COLO829 (cell line): Measurements from ENCODE around the gene MRPL58.

ENCODE experiments used
- DNase-seq: peaks from one replicate; pipeline ENCODE4 v3.0.0; 2012; ENCODE audit warnings: low spot score

Gene MRPL58

GRCh38 chr17:75047398-75048098, 35.1 kb downstream of the MRPL58 start:
- no peak for DNase-seq

- no peak for DNase-seq
Measured at GRCh38 chr17:75048249-75048878, 35.9 kb downstream of the MRPL58 start.

DNA sequence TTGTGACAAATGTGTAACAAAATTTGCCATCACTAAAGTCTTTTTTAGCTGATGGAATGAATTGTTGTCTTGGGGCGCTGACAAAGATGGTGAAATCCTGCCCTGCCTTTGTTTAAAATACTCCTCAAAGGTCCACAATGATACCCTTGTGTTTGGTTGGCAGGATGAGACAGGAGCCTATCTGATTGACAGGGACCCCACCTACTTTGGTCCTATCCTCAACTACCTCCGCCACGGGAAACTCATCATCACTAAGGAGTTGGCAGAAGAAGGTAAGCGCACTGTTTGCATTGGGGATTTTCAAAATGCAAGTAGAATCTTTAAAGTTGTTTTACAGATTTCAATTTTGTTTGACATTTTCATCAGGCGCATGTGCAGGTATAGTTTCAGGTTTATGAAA, 36.6 kb downstream of the MRPL58 start:
- no peak for DNase-seq

DNA sequence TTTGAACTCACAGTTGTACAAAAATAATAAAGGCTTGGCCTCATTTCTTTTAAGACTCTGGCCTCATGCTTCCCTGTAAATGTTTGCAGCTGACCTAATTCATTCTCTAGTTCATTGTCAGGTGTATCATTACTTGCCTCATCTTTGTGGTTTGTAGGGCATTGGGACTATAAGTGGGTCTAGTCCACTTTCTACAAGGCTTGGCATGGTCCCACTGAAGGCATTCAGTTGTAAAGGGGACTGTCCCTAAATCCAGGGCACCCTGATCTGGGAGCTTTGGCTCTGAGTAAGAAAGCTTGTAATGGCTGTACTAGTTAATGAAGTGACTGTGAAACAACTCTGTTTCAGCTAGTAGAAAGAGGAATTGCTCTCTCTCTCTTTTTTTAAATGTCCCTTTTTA, 37.2 kb downstream of the MRPL58 start:
- no peak for DNase-seq

DNA sequence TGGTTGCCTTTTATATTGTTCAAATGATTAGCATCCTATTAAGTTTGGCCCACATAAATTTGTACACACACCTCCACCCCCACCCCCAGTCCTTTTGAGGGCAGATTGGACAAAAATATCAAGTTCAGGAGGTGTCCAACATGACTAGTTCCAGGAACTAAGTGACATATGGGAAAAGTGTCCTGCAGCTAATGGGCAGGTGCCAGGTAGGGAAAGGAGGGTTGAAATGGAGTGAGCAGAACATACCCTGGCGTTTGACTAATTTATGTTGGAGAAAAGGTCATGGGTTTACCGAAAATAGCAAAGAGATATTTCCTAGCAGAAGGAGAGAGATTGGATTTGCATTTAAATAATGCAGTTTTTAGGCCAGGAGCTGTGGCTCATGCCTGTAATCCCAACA, 39.5 kb downstream of the MRPL58 start:
- no peak for DNase-seq

DNA sequence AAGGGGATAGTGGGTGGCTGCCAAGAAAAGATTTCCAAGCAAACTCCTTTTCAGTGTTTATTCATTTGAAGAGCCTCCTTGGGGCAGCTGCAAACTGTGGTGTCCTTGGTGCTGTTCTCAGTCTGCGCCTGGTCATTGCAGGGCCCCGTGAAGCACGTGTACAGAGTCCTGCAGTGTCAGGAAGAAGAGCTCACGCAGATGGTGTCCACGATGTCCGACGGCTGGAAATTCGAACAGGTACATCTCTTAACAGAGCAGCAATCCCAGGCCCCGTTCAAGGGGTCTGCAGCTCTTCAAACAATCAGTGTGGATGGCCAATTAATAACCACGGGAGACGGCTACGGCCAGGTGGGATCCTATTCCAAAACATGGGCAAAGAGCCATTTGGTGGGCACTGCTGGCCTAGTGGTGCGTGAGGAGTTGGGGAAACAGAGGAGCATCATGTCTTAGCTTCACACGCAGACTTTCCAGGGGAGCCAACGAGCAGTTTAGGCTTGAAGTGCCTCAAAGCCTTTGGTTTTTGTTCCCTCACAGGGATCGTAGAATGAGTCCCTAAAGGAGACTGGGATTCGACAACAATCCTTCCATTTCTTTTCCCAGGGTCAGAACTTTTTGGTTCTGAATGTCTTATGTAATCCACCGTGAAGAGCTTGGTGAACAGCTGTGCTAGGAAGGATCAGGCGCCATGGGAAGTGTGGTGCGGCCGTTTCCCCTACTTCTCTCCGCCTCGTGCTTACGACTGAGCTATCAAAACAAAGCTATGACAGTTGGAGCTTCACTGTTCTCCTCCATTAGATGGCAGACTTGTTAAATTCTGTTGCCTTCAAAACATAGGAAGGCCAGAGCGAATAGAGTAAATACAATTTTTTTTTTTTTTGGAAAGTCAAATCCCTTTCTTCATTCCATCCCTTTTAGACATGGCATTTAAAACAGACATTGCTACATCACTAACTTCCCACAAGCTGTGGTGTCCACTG, 47.2 kb downstream of the MRPL58 start:
- DNase-seq, result no peak

DNA sequence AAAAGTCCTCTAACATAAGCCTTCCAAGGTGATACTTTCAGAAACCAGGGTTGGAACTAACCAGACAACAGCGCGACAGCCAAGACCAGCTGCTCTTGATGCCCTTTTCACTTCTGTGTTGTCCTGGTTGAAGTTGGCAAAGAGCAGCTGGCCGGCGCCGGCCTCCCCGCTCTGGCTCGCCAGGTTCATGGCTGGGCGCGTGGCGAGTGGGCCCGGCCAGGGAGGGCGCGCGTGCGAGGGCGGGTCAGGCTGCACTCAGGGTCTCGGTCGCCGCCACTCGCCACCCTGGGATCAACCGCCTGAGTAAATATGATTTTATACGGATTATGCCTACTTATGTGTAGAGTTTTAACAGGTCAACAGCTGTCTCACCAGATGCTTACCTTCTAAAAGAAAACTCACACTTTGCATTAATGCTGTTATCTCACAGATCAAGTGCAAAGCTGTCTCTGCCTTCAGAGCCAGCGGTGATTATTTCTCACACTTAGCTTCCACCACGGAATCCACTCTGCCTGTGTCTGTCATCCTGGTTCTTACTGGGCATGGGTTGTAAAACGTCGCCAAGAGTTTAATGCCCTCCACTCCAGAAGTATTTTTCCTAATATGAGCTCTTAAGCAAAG, 48.1 kb downstream of the MRPL58 start:
- DNase-seq, result no peak

DNA sequence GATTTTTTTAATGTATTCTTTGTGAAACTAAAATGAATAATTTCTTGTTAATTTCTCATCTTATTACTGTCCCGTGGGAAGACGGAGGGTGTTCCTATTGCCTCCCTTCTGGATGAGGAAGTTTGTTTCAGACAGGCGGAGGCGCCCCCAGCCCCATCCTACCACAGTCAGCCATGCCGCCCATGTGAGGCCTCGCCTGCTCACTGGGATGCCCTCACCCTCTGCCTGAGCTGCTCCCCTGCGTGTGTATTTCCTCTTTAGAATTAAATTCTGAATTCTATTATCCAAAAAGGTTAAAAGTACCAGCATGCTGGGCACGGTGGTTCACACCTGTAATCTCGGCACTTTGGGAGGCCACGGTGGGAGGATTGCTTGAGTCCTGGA, 48.6 kb downstream of the MRPL58 start:
- no peak for DNase-seq

- no peak for DNase-seq
Measured at GRCh38 chr17:75061618-75062017, 49.1 kb downstream of the MRPL58 start.

DNA sequence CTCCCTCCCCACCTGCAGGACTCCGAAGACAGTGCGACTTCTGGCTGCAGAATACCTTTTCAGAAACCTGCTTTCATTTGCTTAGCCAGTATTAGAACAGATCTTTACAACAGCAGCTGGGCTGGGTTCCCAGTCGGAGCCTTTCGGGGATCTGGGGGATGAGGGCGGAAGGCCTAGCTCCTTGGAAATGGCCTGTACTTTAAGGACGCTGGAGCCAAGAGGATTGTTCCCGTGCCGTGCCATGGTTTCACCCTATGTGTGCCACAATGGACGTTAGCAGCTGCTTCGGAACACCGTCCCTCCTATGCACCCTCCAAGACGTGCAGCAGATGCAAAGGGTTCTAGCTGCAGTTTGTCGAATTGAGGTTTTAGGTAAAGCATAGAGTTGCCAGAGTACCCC, 50.7 kb downstream of the MRPL58 start:
- DNase-seq, result no peak

DNA sequence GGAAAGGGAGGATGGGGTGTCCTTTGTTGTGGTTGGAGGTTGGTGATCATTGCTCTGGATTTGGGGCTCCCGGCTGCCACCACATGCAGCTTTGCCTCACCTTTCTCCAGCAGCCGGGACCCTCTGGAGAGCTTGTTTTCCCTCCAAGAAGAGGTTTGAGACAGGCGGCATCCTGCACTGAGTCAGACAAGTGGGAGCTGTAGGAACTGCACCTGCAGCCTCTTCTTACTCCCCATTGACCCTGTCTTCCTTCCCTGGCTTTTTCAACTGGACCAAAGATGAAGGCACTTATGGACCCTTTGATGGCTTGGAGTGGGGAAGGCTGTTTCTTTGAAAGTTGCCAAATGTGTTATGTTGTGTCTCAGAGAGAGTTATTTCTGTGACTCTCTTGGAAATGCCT, 51.2 kb downstream of the MRPL58 start:
- DNase-seq, result no peak

DNA sequence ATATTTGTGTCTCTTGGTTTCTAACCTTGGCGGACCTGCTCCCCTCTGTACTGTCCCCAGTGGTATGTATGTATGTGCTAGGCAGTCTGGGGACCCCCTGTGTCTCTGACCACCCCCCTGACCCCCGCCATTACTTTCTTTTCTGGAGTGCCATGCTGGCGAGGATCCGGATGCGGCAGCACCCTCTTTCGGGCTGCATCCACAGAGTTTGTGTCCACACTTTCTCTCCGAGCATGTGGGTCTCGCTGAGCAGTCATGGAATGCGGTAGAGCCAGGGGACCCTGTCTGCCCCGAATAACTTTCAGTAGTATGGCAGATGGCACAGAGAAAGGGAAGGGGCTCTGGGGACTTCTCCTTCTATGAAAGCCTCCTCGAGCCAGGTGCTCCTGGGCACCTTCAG, 51.6 kb downstream of the MRPL58 start:
- no peak for DNase-seq

DNA sequence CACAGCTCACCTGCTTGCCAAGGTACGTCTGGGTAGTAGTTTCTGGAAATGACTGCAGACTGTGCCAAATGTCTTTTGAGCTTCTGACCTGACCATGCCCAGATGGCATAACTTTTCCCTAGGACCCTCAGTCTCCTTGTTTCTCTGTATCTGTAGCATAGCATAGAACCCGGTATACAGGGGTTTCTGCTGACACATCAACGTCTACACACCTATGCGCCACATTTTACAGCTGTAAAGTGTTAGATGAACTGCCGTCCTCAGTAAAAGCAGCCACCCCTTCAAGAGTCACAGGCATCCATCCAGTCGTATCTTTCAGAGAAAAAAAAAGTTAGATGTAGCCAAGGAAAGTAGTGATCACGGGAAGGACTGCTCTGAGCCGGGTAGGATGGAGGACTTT, 52.0 kb downstream of the MRPL58 start:
- DNase-seq, result no peak

DNA sequence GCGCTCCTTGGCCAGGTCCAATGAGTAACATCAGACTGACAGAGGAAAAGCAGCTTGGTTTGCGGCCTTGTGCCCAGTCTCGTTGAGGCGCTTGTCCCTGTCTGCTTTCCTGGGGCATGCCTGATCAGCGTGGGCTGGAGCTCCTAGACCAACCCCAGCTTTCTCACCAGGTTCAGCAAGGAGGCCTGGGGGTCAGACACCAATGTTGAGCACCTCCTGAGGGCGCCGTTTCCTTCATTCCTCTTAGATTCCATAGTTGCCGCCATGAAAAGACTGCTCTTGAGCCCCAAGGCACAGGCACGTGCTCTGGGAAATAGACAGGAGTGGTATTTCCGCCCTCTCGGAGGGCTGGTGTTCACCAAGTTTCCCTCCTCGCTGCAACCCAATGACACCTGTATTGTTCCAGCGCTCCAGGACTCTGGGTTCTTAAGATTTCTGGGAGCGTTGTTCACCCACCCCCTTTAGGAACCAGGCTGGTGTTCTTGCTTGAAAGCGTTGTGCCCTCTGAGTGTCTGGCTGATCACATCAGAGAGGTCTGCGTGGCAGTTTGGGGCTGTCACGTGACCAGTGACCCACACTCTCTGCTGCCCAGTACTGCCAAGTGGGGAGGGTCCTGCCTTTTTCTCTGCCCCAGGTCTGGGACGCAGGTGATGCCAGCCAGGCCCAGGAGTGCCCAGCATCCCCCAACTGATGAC, 52.5 kb downstream of the MRPL58 start:
- DNase-seq, result no peak

DNA sequence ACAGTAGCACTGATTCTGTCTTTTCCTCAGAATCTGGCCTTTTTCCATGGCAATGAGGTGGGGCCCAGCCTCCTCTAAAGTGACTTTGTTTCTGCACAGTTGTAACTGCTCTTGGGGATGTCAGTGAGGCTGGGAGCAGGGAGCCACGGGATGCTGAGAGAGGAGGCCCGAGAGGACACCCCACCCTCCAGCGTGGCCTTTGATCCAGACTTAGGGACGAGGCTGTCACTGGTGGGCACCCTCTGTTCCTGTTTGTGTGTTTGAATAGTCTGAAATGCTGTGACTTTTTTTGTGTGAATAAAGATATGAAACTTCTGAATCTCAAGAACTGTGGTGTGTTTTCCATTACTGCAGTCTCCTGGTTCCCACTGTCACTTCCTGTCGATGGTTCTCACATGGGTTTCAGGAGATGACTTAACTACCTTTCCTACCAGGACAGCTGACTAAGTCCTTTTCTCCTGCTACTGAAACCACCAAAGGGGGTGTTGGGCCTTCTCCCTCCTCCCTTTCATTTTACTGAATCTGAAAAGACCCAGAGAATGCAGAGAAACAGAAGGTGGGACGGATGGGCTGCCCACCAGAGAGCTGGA, 53.2 kb downstream of the MRPL58 start:
- DNase-seq, result no peak

- DNase-seq, result no peak
Measured at GRCh38 chr17:75067856-75068255, 55.4 kb downstream of the MRPL58 start.

DNA sequence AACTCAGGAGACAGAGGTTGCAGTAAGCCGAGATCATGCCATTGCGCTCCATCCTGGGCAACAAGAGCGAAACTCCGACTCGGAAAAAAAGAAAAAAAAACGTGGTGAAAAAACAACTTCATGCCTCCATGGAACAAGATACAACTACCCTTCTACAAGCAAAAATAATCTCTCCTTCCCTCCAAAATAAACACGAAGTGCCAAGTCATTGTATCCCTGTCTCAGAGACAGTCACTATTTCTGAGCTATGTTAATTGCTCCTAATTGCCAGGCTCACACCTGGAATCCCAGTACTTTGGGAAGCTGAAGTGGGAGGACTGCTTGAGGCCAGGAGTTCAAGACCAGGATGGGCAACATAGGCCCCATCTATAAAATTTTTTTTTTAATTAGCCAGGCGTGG, 56.3 kb downstream of the MRPL58 start:
- DNase-seq, result no peak

DNA sequence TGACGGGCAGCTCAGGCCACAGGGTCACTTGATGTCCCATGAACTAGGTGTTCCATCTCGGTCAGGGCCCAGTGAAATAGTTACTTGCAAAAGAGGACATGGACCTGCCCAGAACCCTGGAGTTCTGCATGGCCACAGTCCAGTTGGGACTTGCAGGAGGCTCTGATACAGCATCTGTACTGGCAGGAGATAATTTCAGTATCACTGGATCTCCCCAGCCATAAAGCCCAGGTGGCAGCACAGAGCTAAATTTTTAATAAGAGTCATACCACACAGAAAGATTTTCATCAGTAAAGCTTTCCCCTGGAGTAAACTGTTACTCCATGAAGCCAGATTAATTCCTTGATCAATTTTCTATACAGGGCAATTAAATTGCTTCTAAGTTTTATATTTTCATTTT, 57.3 kb downstream of the MRPL58 start:
- DNase-seq, result no peak
